Measurements from ENCODE around the gene BAHD1.

Gene BAHD1

GRCh38 chr15:40493089-40493840 lies 52.5 kb downstream of the BAHD1 start:
- no peak for TF ChIP-seq CTCF (IDR thresholded peaks at IDR 0.05; ENCODE audit: low read depth, low read length)

GRCh38 chr15:40495516-40495915 lies 54.8 kb downstream of the BAHD1 start:
- TF ChIP-seq CTCF (IDR thresholded peaks at IDR 0.05; ENCODE audit: low read depth, low read length) = no peak
- no peak overlapping the region for H3K4me3 ChIP-seq (ENCODE audit: low read depth, low read length)

More at GRCh38 chr15:40493089-40493840, 52.5 kb downstream of the BAHD1 start:
- H3K4me3 ChIP-seq (ENCODE audit: low read depth, low read length) = no peak overlapping the region

GRCh38 chr15:40498418-40498817 lies 57.7 kb downstream of the BAHD1 start:
- H3K4me3 ChIP-seq (ENCODE audit: low read depth, low read length) = no peak overlapping the region
- TF ChIP-seq CTCF (IDR thresholded peaks at IDR 0.05; ENCODE audit: low read depth, low read length) = no peak

- TF ChIP-seq CTCF (IDR thresholded peaks at IDR 0.05; ENCODE audit: low read depth, low read length) = no peak
- H3K4me3 ChIP-seq (ENCODE audit: low read depth, low read length) = no peak overlapping the region
Observed at GRCh38 chr15:40498891-40499290, 58.1 kb downstream of the BAHD1 start.

- TF ChIP-seq CTCF (IDR thresholded peaks at IDR 0.05; ENCODE audit: low read depth, low read length) = no peak
- no peak overlapping the region for H3K4me3 ChIP-seq (ENCODE audit: low read depth, low read length)
Observed at GRCh38 chr15:40499931-40500330, 59.2 kb downstream of the BAHD1 start.

- H3K4me3 ChIP-seq (ENCODE audit: low read depth, low read length) = no peak overlapping the region
- no peak for TF ChIP-seq CTCF (IDR thresholded peaks at IDR 0.05; ENCODE audit: low read depth, low read length)
Observed at GRCh38 chr15:40500568-40501330, 60.0 kb downstream of the BAHD1 start.

- H3K4me3 ChIP-seq (ENCODE audit: low read depth, low read length) = no peak overlapping the region
Observed at GRCh38 chr15:40501487-40501886, 60.7 kb downstream of the BAHD1 start.

More at GRCh38 chr15:40501487-40501886, 60.7 kb downstream of the BAHD1 start:
- no peak for TF ChIP-seq CTCF (IDR thresholded peaks at IDR 0.05; ENCODE audit: low read depth, low read length)

All from WI38 (cell line).